Colonic mucosa (tissue), 4 donors: Measurements from ENCODE around the gene RNF11. TPM values are rescaled to one million over a fixed set of nuclear protein-coding genes. Genes with fewer than 3 reads are reported as not detected.

ENCODE experiments used
- DNase-seq: peaks from one replicate; pipeline ENCODE4 v3.0.0-alpha.2; 2020
- H3K27ac ChIP-seq: fragments of 200-600 bp; one replicate; pipeline ENCODE4 v1.8.0; 2021
- H3K27me3 ChIP-seq: fragments of 200-600 bp; one replicate; pipeline ENCODE4 v1.8.0; 2021
- H3K36me3 ChIP-seq: fragments of 200-600 bp; one replicate; pipeline ENCODE4 v1.8.0; 2021
- H3K4me1 ChIP-seq: fragments of 200-600 bp; one replicate; pipeline ENCODE4 v1.8.0; 2021; ENCODE audit warnings: mild to moderate bottlenecking
- H3K4me3 ChIP-seq: fragments of 200-600 bp; one replicate; pipeline ENCODE4 v1.8.0; 2021
- H3K9ac ChIP-seq, 2 donors: one replicate each; pipeline ENCODE4 v1.7.0; 2013; ENCODE audit warnings: control low read depth in 2 of 2, low read depth in 2 of 2, low read length in 2 of 2
- H3K9me3 ChIP-seq: fragments of 200-600 bp; one replicate; pipeline ENCODE4 v1.8.0; 2021
- CTCF ChIP-seq: fragments of 200-600 bp; IDR thresholded peaks from one replicate; pipeline ENCODE4 v1.8.0; 2022; ENCODE audit warnings: antibody characterized with exemption, mild to moderate bottlenecking
- intact Hi-C: fragments of 100-400 bp; cut with DNase I; formaldehyde crosslinking; loops from one replicate; pipeline ENCODE4 v1.14.1; 2022
- total RNA-seq, 2 donors: library from RNA; stranded (reverse); fragmentation: NEBNext Ultra II Directional in 1 of 2; extraction: Animal tissue kit (Norgen Biotek cat#: 25700) in 1 of 2; gene quantifications; one replicate each; pipeline ENCODE4 v1.2.1, GENCODE V29; 2021
- donor health status: healthy.
- donor health status: DM: no; HTN: no; CAD: no.
- donor health status: DM: no; HTN: no; CAD: no.

RNF11 gene
- total RNA-seq, 2 donors from 2014 or later, result 46.8 to 104 TPM

- no peak for TF ChIP-seq CTCF
- Histone ChIP-seq H3K9ac (no peak overlapping the region), H3K4me3 (no peak overlapping the region)
Observed at GRCh38 chr1:51214615-51215131, 21.4 kb upstream of the RNF11 start.

GRCh38 chr1:51215169-51215568, 20.9 kb upstream of the RNF11 start:
- Histone ChIP-seq H3K4me1 (no peaks in the 10 kb centered on the region), H3K9me3 (no peaks in the 10 kb centered on the region), H3K4me3 (no peak overlapping the region), H3K9ac (no peak overlapping the region), H3K27me3 (no peaks in the 10 kb centered on the region), H3K36me3 (no peaks in the 10 kb centered on the region), H3K27ac (no peak overlapping the region)
- intact Hi-C loops, result no loop called here
- TF ChIP-seq CTCF, result no peak
- no peak for DNase-seq

More at GRCh38 chr1:51214615-51215131, 21.4 kb upstream of the RNF11 start:
- no peak for DNase-seq
- Histone ChIP-seq H3K27ac (no peak overlapping the region), H3K36me3 (no peaks in the 10 kb centered on the region), H3K27me3 (no peaks in the 10 kb centered on the region), H3K9me3 (no peaks in the 10 kb centered on the region), H3K4me1 (no peaks in the 10 kb centered on the region)
- intact Hi-C loops, result no loop called here

- no peak for DNase-seq
- Histone ChIP-seq H3K4me1 (no peaks in the 10 kb centered on the region), H3K9me3 (no peaks in the 10 kb centered on the region), H3K4me3 (no peak overlapping the region), H3K27me3 (no peaks in the 10 kb centered on the region), H3K27ac (no peak overlapping the region), H3K36me3 (no peaks in the 10 kb centered on the region), H3K9ac (no peak overlapping the region)
- intact Hi-C loops, result no loop called here
- no peak for TF ChIP-seq CTCF
Observed at GRCh38 chr1:51216631-51217030, 19.4 kb upstream of the RNF11 start.

GRCh38 chr1:51217101-51217500, 19.0 kb upstream of the RNF11 start:
- no peak for DNase-seq
- Histone ChIP-seq H3K9me3 (no peaks in the 10 kb centered on the region), H3K4me3 (no peak overlapping the region), H3K27me3 (no peaks in the 10 kb centered on the region), H3K27ac (no peak overlapping the region), H3K9ac (no peak overlapping the region), H3K4me1 (no peaks in the 10 kb centered on the region), H3K36me3 (no peaks in the 10 kb centered on the region)
- TF ChIP-seq CTCF, result no peak
- intact Hi-C loops, result no loop called here

- H3K9me3 ChIP-seq, result no peaks in the 10 kb centered on the region
- no peaks in the 10 kb centered on the region for H3K36me3 ChIP-seq
- no peak overlapping the region for H3K4me3 ChIP-seq
- no peaks in the 10 kb centered on the region for H3K27me3 ChIP-seq
- intact Hi-C loops, result no loop called here
- TF ChIP-seq CTCF, result no peak
- H3K27ac ChIP-seq, result no peak overlapping the region
- no peaks in the 10 kb centered on the region for H3K4me1 ChIP-seq
- no peak overlapping the region for H3K9ac ChIP-seq
- no peak for DNase-seq
Observed at GRCh38 chr1:51218570-51218969, 17.5 kb upstream of the RNF11 start.
